Natural killer cell treated with Interleukin-12 subunit alpha and Interleukin-12 subunit beta and Interleukin-15 and Interleukin-18, amount 100 ng/mL, for 72 hours (primary cell): ENCODE measurements around the gene NKPD1. TPM values are rescaled to one million over a fixed set of nuclear protein-coding genes. Genes with fewer than 3 reads are reported as not detected.

Experiments used
- ATAC-seq, 2 donors: fragments of 150-1000 bp; cut with Tn5 transposase in 1 of 2; sonication (Bioruptor Pico), chemical (Tn5 transposase) in 1 of 2; 2 replicates each; pipeline ENCODE4 v1.10.0; 2021
- DNase-seq: peaks from one replicate; pipeline ENCODE4 v3.0.0; 2022; ENCODE audit warnings: low spot score
- H3K27ac Mint-ChIP-seq, 2 donors: 1 replicate in 1 of 2; 2 replicates in 1 of 2; pipeline ENCODE4 v1.8.0; 2022; ENCODE audit warnings: mixed read lengths in 2 of 2, mild to moderate bottlenecking in 1 of 2, moderate library complexity in 1 of 2
- H3K27me3 Mint-ChIP-seq, 2 donors: 1 replicate in 1 of 2; 2 replicates in 1 of 2; pipeline ENCODE4 v1.8.0; 2022; ENCODE audit warnings: mixed read lengths in 2 of 2
- H3K36me3 Mint-ChIP-seq: one replicate; pipeline ENCODE4 v1.8.0; 2022; ENCODE audit warnings: mixed read lengths
- H3K4me1 Mint-ChIP-seq, 2 donors: 1 replicate in 1 of 2; 2 replicates in 1 of 2; pipeline ENCODE4 v1.8.0; 2022; ENCODE audit warnings: low read depth in 2 of 2, mixed read lengths in 2 of 2, mild to moderate bottlenecking in 1 of 2
- H3K4me3 Mint-ChIP-seq: one replicate; pipeline ENCODE4 v1.8.0; 2022; ENCODE audit warnings: mixed read lengths
- H3K9me3 Mint-ChIP-seq: 2 replicates; pipeline ENCODE4 v1.8.0; 2022; ENCODE audit warnings: mixed read lengths
- total RNA-seq, 2 donors: library from RNA; stranded (reverse); gene quantifications; one replicate each; pipeline ENCODE4 v1.2.3, GENCODE V29; 2022

Gene NKPD1, protein sequence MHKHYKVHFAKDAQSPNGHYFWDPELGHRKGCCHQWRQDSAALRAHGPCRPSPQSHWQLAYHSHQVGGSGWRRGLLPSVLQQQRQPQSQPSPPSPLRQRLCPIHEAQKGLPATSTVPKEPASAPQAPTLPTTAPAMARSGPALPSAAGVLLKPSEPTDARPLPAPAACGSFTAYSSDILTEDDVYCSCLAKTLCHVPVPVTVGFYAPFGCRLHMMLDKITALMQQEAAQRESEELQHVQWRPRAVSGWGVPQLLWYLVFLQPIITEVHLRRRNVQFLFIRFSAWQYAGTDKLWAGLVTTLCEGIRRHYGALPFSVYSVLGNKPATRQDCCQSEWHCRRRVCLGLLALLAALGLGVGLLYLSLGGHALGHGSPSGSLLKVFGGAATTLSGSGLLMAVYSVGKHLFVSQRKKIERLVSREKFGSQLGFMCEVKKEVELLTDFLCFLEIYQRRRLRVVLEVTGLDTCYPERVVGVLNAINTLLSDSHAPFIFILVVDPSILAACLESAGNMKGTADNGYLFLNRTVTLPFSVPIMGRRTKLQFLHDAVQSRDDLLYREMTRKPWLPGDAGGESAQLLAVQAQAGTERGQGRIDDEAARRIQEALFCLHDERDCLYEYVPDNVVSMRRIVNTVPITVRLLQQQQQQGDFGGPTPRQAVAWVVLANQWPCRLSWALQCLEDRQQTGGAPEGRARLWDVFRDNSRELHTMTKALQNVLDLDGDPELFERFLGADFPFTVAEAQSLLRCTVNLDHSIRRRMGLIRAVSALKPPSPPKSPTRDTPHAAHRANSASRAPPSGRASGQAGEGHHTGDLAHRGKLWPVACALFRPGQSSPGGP
- under 1 TPM; 0.14 to 0.22 TPM for total RNA-seq

DNA sequence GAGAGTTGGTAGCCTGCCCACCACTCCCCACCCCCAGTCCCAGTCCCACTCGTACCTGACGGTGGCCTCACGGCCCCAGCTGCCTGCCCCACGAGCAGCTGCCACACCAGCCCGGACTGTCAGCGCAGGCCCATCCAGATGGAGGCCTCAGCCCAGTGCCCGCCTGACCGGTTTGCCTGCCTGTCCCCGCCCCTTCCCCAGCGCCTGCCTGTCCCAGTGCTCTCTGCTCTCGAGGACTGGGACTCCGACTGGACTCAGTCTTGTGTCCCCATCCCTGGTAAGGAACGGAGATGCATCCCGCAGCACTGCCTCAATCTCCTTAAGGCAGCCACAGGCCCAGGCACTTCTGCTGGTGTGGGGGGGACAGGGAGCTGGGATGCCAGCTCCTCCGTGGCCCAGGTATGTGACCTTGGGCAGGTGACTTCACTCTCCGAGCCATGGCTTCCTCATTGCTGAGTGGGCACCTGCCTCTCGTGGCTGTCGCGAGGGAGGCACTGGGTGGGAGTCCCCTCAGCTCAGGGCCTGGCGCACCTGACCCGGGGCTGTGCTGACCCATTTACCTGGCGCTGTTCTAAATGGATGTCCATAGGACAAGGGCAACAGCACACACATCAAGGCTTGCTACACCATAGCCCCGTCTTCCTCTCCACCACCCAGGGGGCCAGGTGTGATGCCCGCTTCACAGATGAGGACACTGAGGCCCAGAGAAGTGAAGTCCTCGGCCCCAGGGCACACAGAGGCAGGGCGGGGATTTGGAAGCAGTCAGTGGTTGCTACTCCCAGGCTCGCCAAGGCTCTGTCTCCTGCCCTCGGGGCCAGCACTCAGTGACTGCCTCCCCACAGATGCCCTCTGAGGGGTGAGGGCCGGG lies at the start of gene NKPD1:
NKPD1 (minus strand) TSS at position 113 of the 868 bp plus-strand sequence. CDS start 832 bp downstream, outside the sequence.
- Mint-ChIP-seq H3K4me1 (peaks cover 6 to 21% of the 10 kb centered on the region in 2 donors), H3K27me3 (peaks cover 7 to 16% of the 10 kb centered on the region in 2 donors), H3K27ac (no peak within 1 kb of the TSS), H3K36me3 (no peaks in the 10 kb centered on the region), H3K9me3 (no peaks in the 10 kb centered on the region), H3K4me3 (no peak within 1 kb of the TSS)
- ATAC-seq: no peak
- no peak for DNase-seq

- Mint-ChIP-seq H3K27ac (no peak overlapping the region), H3K27me3 (no peaks in the 10 kb centered on the region), H3K36me3 (no peaks in the 10 kb centered on the region), H3K4me3 (no peak overlapping the region), H3K9me3 (no peaks in the 10 kb centered on the region), H3K4me1 (peaks cover 0 to 5% of the 10 kb centered on the region in 2 donors)
- no peak for ATAC-seq
- DNase-seq: no peak
Measured at GRCh38 chr19:45206328-45206727, 45.5 kb upstream of the NKPD1 start.

GRCh38 chr19:45205810-45206209 lies 45.0 kb upstream of the NKPD1 start:
- Mint-ChIP-seq H3K27me3 (no peaks in the 10 kb centered on the region), H3K27ac (no peak overlapping the region), H3K36me3 (no peaks in the 10 kb centered on the region), H3K4me1 (peaks cover 0 to 5% of the 10 kb centered on the region in 2 donors), H3K9me3 (no peaks in the 10 kb centered on the region), H3K4me3 (no peak overlapping the region)
- ATAC-seq (no peak), DNase-seq (no peak)

GRCh38 chr19:45202637-45203036 lies 41.9 kb upstream of the NKPD1 start:
- ATAC-seq: no peak
- H3K4me3 Mint-ChIP-seq: no peak overlapping the region
- H3K9me3 Mint-ChIP-seq: no peaks in the 10 kb centered on the region
- no peak for DNase-seq
- no peaks in the 10 kb centered on the region for H3K27me3 Mint-ChIP-seq
- H3K27ac Mint-ChIP-seq: no peak overlapping the region
- H3K4me1 Mint-ChIP-seq: no peaks in the 10 kb centered on the region
- H3K36me3 Mint-ChIP-seq: no peaks in the 10 kb centered on the region

DNA sequence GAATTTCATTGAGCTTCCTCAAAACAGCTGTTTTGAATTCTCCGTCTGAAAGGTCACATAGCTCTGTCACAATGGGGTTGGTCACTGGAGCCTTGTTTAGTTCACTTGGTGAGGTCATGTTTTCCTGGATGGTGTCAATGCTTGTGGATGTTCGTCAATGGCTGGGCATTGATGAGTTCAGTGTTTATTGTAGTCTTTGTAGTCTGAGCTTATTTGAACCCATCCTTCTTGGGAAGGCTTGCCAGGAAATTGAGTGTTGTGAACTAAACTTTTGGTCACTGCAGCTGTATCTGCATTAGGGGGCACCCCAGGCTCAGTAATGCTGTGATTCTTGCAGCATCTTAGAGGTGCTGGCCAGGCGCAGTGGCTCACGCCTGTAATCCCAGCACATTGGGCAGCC lies 39.8 kb upstream of the NKPD1 start:
- ATAC-seq (no peak), DNase-seq (no peak)

GRCh38 chr19:45195764-45196163 lies 35.0 kb upstream of the NKPD1 start:
- H3K4me1 Mint-ChIP-seq: no peaks in the 10 kb centered on the region
- DNase-seq (no peak), ATAC-seq (no peak)
- no peaks in the 10 kb centered on the region for H3K27me3 Mint-ChIP-seq
- H3K27ac Mint-ChIP-seq: no peak overlapping the region
- no peaks in the 10 kb centered on the region for H3K36me3 Mint-ChIP-seq
- no peaks in the 10 kb centered on the region for H3K9me3 Mint-ChIP-seq
- no peak overlapping the region for H3K4me3 Mint-ChIP-seq

More for the DNA sequence above, 39.8 kb upstream of the NKPD1 start:
- H3K36me3 Mint-ChIP-seq: no peaks in the 10 kb centered on the region
- H3K9me3 Mint-ChIP-seq: no peaks in the 10 kb centered on the region
- no peaks in the 10 kb centered on the region for H3K27me3 Mint-ChIP-seq
- no peak overlapping the region for H3K27ac Mint-ChIP-seq
- no peak overlapping the region for H3K4me3 Mint-ChIP-seq
- no peaks in the 10 kb centered on the region for H3K4me1 Mint-ChIP-seq

DNA sequence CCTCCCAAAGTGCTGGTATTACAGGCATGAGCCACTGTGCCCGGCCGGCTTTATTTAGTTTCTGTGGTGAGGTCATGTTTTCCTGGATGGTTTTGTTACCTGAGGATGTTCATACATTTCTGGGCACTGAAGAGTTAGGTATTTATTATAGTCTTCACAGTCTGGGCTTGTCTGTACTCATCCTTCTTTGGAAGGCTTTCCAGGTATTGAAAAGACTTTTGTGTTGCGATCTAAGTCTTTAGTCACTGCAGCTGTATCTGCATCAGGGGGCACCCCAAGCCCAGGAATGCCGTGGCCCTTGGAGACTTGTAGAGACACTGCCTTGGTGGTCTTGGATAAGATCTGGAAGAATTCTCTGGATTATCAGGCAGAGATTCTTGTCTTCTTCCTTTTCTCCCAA lies 30.6 kb upstream of the NKPD1 start:
- Mint-ChIP-seq H3K27ac (no peak overlapping the region), H3K9me3 (no peaks in the 10 kb centered on the region), H3K27me3 (no peaks in the 10 kb centered on the region), H3K4me1 (no peaks in the 10 kb centered on the region), H3K36me3 (no peaks in the 10 kb centered on the region), H3K4me3 (no peak overlapping the region)
- ATAC-seq (no peak), DNase-seq (no peak)

- Mint-ChIP-seq H3K27me3 (no peaks in the 10 kb centered on the region), H3K36me3 (no peaks in the 10 kb centered on the region), H3K4me1 (peaks cover 0 to under 1% of the 10 kb centered on the region in 2 donors), H3K9me3 (no peaks in the 10 kb centered on the region), H3K27ac (no peak overlapping the region), H3K4me3 (no peak overlapping the region)
- DNase-seq (no peak), ATAC-seq (no peak)
Measured at GRCh38 chr19:45189971-45190370, 29.2 kb upstream of the NKPD1 start.

- Mint-ChIP-seq H3K4me3 (no peak overlapping the region), H3K4me1 (peaks cover 4 to 10% of the 10 kb centered on the region in 2 donors), H3K27ac (no peak overlapping the region), H3K36me3 (no peaks in the 10 kb centered on the region), H3K9me3 (no peaks in the 10 kb centered on the region), H3K27me3 (no peaks in the 10 kb centered on the region)
- DNase-seq (no peak), ATAC-seq (peak; percentile 52 to 70)
Measured at GRCh38 chr19:45187421-45188100, 26.8 kb upstream of the NKPD1 start.

DNA sequence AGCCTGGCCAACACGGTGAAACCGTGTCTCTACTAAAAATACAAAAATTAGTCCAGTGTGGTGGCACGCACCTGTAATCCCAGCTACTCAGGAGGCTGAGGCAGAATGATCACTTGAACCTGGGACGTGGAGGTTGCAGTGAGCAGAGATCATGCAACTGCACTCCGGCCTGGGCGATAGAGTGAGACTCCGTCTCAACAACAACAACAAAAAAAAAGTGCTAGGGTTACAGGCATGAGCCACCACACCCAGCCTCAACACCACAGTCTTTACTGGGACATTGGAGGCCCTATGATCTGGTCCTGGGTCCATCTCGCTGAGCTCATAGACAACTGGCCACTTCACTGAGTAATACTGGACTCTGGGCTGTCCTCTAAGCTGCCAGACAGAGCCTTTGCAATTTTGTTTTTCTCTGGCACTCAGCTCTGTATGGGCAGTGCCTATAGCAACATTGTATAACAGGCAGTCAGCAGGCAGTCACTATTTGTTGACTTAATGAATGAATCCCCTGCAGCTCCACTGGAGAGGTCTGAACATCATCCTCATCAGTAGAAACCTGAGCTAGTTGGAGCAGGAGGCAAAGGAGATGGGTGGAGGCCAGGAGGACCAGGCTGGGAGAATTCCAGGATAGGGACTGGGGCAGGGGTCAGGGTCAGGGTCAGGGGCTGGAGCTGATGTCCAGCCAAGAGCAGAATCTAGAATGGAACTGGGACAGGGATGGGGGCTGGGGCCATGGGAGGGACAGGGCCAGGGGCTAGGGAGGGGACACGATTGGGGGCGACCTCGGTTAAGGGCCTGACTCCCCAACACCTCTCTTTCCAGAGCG lies 25.9 kb upstream of the NKPD1 start:
- H3K27ac Mint-ChIP-seq: no peak overlapping the region
- H3K9me3 Mint-ChIP-seq: no peaks in the 10 kb centered on the region
- H3K4me1 Mint-ChIP-seq: peaks cover 5 to 11% of the 10 kb centered on the region in 2 donors
- no peaks in the 10 kb centered on the region for H3K27me3 Mint-ChIP-seq
- DNase-seq: no peak
- no peaks in the 10 kb centered on the region for H3K36me3 Mint-ChIP-seq
- peak in 1 of 2 donors; percentile 36 for ATAC-seq
- H3K4me3 Mint-ChIP-seq: no peak overlapping the region

DNA sequence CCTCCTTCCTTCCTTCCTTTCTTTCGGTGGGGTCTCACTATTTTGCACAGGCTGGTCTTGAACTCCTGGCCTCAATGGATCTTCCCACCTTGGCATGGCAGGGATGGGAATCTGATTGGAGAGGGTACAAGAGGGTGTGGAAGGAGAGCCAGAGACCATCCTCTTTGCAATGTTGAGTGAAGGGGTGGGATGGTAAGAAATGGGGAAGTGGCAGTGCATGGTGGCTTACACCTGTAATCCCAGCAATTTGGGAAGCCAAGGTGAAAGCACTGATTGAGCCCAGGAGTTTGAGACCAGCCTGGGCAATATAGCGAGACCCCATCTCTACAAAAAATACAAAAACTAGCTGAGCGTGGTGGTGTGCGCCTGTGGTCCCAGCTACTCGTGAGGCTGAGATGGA lies 23.3 kb upstream of the NKPD1 start:
- DNase-seq (no peak), ATAC-seq (no peak)
- H3K9me3 Mint-ChIP-seq: no peaks in the 10 kb centered on the region
- no peak overlapping the region for H3K27ac Mint-ChIP-seq
- H3K27me3 Mint-ChIP-seq: no peaks in the 10 kb centered on the region
- no peaks in the 10 kb centered on the region for H3K36me3 Mint-ChIP-seq
- peaks cover 18 to 20% of the 10 kb centered on the region in 2 donors for H3K4me1 Mint-ChIP-seq
- H3K4me3 Mint-ChIP-seq: no peak overlapping the region

DNA sequence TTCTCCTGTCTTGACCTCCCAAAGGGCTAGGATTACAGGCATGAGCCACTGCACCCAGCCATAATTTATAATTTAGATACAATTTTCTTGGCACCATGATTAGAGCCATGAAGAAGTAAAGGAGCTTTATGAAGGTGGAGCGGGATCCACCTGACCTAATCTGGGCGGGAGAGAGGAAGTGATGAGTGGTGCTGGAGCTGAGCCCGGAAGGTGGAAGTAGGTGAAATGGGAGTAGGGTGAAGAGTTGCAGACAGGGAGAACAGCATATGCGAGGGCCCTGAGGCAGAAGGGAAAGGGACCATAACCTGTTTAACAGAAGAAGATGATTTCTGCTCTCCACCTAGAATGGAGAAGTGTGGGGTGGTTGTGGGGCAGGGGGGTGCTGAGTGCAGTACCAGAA lies 22.0 kb upstream of the NKPD1 start:
- Mint-ChIP-seq H3K36me3 (no peaks in the 10 kb centered on the region), H3K27me3 (no peaks in the 10 kb centered on the region), H3K4me3 (no peak overlapping the region), H3K4me1 (peaks cover 18 to 20% of the 10 kb centered on the region in 2 donors), H3K27ac (peak overlapping the region in 1 of 2 donors; percentile 16), H3K9me3 (no peaks in the 10 kb centered on the region)
- ATAC-seq (no peak), DNase-seq (no peak)
